GM15510 (cell line): Measurements from ENCODE around the gene MAF.

Source experiments
- POLR2A ChIP-seq: IDR thresholded peaks from 3 replicates; pipeline ENCODE4 v1.6.1; 2011; ENCODE audit warnings: borderline replicate concordance; ENCODE audit not compliant: insufficient read length; ENCODE audit errors: extremely low read depth

MAF gene

GRCh38 chr16:79599837-79600637 is 500 bp downstream of the MAF start:
- TF ChIP-seq POLR2A, result no peak

DNA sequence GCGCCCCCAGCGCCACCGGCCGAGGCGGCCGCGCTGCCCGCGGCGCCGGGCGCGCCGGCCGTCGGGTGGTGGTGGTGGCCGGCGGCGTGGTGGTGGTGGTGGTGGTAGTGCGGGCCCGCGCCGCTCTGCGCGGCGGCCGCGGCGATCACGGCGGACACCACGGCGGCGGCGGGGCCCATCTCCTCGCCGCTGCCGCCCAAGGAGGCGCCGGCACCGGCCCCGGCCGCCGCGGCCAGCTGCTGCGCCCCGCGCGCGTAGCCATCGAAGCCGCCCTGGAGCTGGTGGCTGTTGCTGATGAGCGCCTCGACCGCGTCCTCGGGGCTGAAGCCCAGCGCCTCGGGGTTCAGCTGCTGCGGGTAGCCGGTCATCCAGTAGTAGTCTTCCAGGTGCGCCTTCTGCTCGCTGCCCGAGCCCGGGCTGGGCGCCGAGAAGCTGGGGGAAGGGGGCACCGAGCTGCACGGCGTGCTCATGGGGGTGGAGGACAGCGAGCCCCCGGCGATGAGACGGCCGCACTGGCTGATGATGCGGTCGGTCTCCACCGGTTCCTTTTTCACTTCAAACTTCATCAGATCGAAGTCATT is 1.2 kb downstream of the MAF start:
- no peak for TF ChIP-seq POLR2A

- TF ChIP-seq POLR2A, result no peak
These were observed 2.0 kb downstream of the MAF start for GRCh38 chr16:79598348-79599181.

- TF ChIP-seq POLR2A, result no peak
These were observed 2.5 kb downstream of the MAF start for GRCh38 chr16:79598063-79598347.

- TF ChIP-seq POLR2A, result no peak
These were observed 3.1 kb downstream of the MAF start for GRCh38 chr16:79597277-79598062.

- no peak for TF ChIP-seq POLR2A
These were observed 4.5 kb downstream of the MAF start for GRCh38 chr16:79595931-79596450.

DNA sequence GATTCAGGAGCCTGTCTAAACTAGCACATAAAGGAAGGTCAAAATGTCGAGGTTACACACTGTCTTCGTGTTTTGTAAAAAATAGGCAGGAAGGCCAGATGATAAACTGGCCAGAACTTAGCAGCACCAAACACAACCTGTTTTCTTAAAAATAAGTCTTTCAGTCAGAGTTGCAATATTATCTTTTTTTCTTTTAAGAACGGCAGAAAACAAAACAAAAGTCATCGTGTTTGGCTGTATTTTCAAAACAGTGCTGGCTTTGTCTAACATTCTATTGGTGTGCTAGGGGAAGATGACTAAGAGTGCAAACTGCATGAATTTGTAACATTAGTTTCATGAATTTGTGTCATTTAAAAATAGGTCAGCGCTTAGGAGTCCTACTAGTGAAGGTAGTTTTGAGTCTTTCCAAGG is 5.3 kb downstream of the MAF start:
- TF ChIP-seq POLR2A, result no peak

- TF ChIP-seq POLR2A, result no peak
These were observed 6.8 kb downstream of the MAF start for GRCh38 chr16:79593754-79594153.

GRCh38 chr16:79593074-79593531 is 7.4 kb downstream of the MAF start:
- no peak for TF ChIP-seq POLR2A

- TF ChIP-seq POLR2A, result no peak
These were observed 8.4 kb downstream of the MAF start for GRCh38 chr16:79592186-79592585.

DNA sequence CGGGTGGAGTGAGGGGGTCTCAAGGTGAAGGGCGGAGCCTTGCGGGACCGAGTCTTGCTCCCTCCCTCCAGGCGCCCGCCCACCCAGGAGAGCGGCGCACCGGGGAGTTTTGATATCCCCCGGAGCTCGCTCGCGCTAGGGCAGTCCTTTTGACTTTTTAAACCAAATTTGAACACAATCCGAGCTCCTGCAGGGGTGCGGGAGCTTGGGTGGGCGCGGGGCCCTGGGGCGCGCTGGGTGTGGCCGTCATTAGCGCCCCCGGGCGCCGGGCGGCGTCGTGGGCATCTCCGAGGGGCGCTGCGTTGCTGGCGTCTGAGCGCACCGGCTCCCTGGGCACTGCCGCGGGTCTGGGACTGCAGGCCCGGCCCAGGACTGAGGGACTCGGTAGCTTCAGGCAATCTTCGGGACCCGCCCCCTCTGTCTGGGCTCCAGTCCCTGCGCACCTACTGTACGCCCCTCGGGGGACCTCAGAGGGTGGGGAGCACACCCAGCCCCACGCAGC is 10.9 kb downstream of the MAF start:
- no peak for TF ChIP-seq POLR2A

DNA sequence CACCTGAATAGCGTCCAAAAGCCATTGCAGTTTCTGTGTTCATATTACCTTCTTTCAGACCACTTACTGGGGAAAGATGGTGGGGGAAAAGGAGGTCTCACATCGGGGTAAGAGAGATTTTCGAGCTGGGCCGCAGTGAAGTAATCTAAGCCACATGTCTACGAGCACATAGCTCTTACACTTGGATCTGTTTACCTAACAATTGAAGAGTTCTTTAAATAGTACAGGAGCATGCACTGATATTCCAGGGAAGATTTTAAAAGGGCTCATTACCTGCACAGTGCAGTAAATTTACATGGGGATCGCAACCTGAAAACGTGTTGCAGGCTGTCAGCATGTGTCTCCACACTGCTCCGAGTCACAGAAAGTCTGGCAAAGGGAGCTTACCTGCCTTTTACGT is 12.6 kb downstream of the MAF start:
- no peak for TF ChIP-seq POLR2A

- no peak for TF ChIP-seq POLR2A
These were observed 13.2 kb downstream of the MAF start for GRCh38 chr16:79587296-79587695.

GRCh38 chr16:79582789-79583188 is 17.7 kb downstream of the MAF start:
- no peak for TF ChIP-seq POLR2A
